Skin of body (tissue), 2 donors: ENCODE data around the gene SLC16A11. TPM values are rescaled to one million over a fixed set of nuclear protein-coding genes. Genes with fewer than 3 reads are reported as not detected.

Experiments
- small RNA-seq: library from RNA; depleted of rRNA; stranded (forward); fragments of <200 nt; gene quantifications from one replicate; pipeline ENCODE3, GENCODE V24; 2014; ENCODE audit warnings: low replicate concordance
- total RNA-seq: library from RNA; depleted of rRNA; stranded (reverse); fragments of >200 nt; gene quantifications from one replicate; pipeline ENCODE4 v1.2.3, GENCODE V29; 2014

SLC16A11 gene
- total RNA-seq, 1 donor from 2014 or later, result 0.69 TPM

Small RNA genes within 50 kb of the gene (small RNA-seq; reads per million reads assigned to genes)
- not detected for gene AC120057.1

Other genes with a start within 250 kb of the SLC16A11 start
- 0.10 TPM for gene TEKT1, start 212.4 kb downstream of the SLC16A11 start, total RNA-seq
- 1.2 TPM for gene ALOX12, start 48.0 kb downstream of the SLC16A11 start, total RNA-seq
- gene RNASEK, start 31.5 kb downstream of the SLC16A11 start, total RNA-seq, result 57.5 TPM
- gene BCL6B, start 21.0 kb downstream of the SLC16A11 start, total RNA-seq, result 7.6 TPM
- 0.69 TPM for gene SLC16A13, start 8.1 kb downstream of the SLC16A11 start, total RNA-seq
- gene CLEC10A, start 36.2 kb upstream of the SLC16A11 start, total RNA-seq, result 3.7 TPM
- 0.39 TPM for gene ASGR2, start 70.7 kb upstream of the SLC16A11 start, total RNA-seq
- gene ASGR1, start 135.3 kb upstream of the SLC16A11 start, total RNA-seq, result 3.7 TPM
- gene DLG4, start 175.7 kb upstream of the SLC16A11 start, total RNA-seq, result 16.5 TPM
- gene ACADVL, start 175.8 kb upstream of the SLC16A11 start, total RNA-seq, result 261 TPM
- gene DVL2, start 190.4 kb upstream of the SLC16A11 start, total RNA-seq, result 47.5 TPM
- 27.0 TPM for gene PHF23, start 195.4 kb upstream of the SLC16A11 start, total RNA-seq
- 223 TPM for gene GABARAP, start 198.4 kb upstream of the SLC16A11 start, total RNA-seq
- 44.1 TPM for gene CTDNEP1, start 207.6 kb upstream of the SLC16A11 start, total RNA-seq
- gene ELP5, start 208.1 kb upstream of the SLC16A11 start, total RNA-seq, result 27.5 TPM
- 5.4 TPM for gene CLDN7, start 218.4 kb upstream of the SLC16A11 start, total RNA-seq
- 11.7 TPM for gene SLC2A4, start 237.6 kb upstream of the SLC16A11 start, total RNA-seq